ENCODE data around the gene VDAC2. TPM values are rescaled to one million over a fixed set of nuclear protein-coding genes. Genes with fewer than 3 reads are reported as not detected.
"Not testable (repeated sequence)": the region's sequence is repeated elsewhere in the genome, so short reads cannot be mapped to it uniquely, and the experiment has no call there.

The VDAC2 gene
- total RNA-seq, 1 donor from 2014 or later = 219 TPM

DNA sequence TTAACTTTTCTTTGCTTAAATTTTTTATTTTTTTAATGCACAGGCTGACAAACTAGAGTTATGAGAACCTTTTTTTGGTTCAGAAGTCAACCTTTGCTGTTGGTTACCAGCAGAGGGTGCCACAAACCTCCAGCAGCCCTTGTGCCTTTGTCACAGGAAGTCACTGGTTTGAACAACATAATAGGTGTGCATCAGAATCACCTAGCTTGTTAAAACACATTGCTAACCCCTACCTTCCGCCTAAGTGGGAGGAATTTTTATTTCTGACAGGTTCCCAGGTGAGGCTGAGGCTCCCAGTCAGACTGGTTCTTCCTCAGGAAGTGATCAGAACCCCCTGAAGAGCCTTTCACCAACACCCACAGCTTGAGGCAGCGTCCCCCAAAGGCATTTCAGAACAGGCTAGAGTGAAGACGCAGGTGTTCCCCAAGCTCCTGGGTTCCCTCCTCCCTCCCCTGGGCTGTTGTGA is 22.6 kb upstream of the VDAC2 start:
- Mint-ChIP-seq H3K4me1 (ENCODE audit: low read depth) (peaks cover 8% of the 10 kb centered on the region), H3K36me3 (ENCODE audit: low read depth) (peaks cover 3% of the 10 kb centered on the region), H3K4me3 (ENCODE audit: low read depth) (no peak overlapping the region), H3K9me3 (no peaks in the 10 kb centered on the region), H3K27me3 (ENCODE audit: low read depth) (no peaks in the 10 kb centered on the region), H3K27ac (peak overlapping the region; percentile 42)
- intact Hi-C loops (cut with micrococcal nuclease) = loop anchor here (1.0 to 2.0 kb wide), 3 partner anchors 23 to 48 kb away; partner anchors contain the start of gene VDAC2
- DNase-seq (ENCODE audit: low spot score) = peak; percentile 58

DNA sequence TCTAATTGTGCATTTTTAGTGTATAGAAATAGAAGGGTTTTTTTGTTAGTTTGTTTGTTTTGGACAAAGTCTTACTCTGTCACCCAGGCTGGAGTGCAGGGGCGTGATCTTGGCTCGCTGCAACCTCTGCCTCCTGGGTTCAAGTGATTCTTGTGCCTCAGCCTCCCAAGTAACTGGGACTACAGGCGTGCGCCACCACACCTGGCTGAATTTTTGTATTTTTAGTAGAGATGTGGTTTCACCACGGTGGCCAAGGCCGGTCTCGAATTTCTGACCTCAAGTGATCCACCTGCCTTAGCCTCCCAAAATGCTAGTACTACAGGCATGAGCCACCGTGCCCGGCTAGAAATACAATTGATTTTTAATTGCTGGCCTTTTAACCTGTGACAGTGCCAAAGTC is 22.1 kb upstream of the VDAC2 start:
- not testable (repeated sequence) for H3K27ac Mint-ChIP-seq; H3K4me3 Mint-ChIP-seq (ENCODE audit: low read depth); DNase-seq (ENCODE audit: low spot score)

DNA sequence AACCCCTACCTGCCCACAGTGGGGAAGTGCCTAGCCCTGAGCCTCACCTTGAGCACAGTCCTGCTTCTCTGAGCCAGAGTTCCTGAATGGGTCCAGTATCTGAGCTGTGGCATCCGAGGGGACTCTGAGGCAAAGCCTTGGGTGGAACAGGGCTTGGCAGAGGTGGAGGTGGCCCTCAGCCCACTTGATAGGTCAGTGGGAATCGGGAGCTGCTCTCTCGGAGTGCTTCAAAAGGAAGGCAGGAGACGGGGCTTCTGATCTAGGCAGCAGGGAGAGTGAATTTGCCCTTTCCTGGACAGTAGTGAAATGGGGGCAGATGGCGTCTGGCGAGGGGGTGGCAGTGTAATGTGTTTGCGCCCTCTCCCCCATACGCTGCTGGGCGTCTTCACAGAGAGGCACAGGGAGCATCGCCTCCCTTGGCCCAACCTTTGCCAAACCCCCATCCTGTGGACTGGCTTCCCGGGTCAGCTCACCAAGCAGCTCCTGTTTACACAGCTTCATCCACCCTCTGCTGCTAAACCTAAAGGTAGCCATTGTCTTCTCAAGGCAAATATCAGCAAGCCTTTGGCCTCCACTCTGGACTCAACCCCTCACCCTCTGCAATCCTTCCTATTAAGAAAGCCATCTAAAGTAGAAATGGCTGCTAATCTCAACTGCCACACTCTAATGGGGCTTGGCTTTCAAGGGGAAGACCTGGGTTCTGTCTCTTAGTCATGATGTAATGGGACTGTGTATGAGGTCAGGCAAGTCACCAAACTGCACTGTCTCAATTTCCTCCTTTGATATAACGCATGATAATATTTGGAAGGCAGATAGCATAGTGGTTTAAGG is 21.1 kb upstream of the VDAC2 start:
- H3K9me3 Mint-ChIP-seq = no peaks in the 10 kb centered on the region
- intact Hi-C loops (cut with micrococcal nuclease) = loop anchor here (2.0 kb wide), 1 partner anchor 21 kb away; the partner anchor contains the start of gene VDAC2
- no peak overlapping the region for H3K27ac Mint-ChIP-seq
- no peak for DNase-seq (ENCODE audit: low spot score)
- H3K27me3 Mint-ChIP-seq (ENCODE audit: low read depth) = no peaks in the 10 kb centered on the region
- H3K4me3 Mint-ChIP-seq (ENCODE audit: low read depth) = no peak overlapping the region
- no peaks in the 10 kb centered on the region for H3K36me3 Mint-ChIP-seq (ENCODE audit: low read depth)
- peaks cover 8% of the 10 kb centered on the region for H3K4me1 Mint-ChIP-seq (ENCODE audit: low read depth)

More for the DNA sequence above, 22.1 kb upstream of the VDAC2 start:
- intact Hi-C loops (cut with micrococcal nuclease) = loop anchor here (1.0 to 2.0 kb wide), 3 partner anchors 22 to 48 kb away; partner anchors contain the start of gene VDAC2
- H3K4me1 Mint-ChIP-seq (ENCODE audit: low read depth); H3K27me3 Mint-ChIP-seq (ENCODE audit: low read depth); H3K36me3 Mint-ChIP-seq (ENCODE audit: low read depth); H3K9me3 Mint-ChIP-seq: not testable (repeated sequence)

GRCh38 chr10:75191821-75192568 is 18.6 kb upstream of the VDAC2 start:
- Mint-ChIP-seq H3K27me3 (ENCODE audit: low read depth) (no peaks in the 10 kb centered on the region), H3K27ac (no peak overlapping the region), H3K4me3 (ENCODE audit: low read depth) (no peak overlapping the region), H3K9me3 (no peaks in the 10 kb centered on the region), H3K4me1 (ENCODE audit: low read depth) (peaks cover 6% of the 10 kb centered on the region), H3K36me3 (ENCODE audit: low read depth) (peaks cover 6% of the 10 kb centered on the region)
- DNase-seq (ENCODE audit: low spot score) = no peak
- intact Hi-C loops (cut with micrococcal nuclease) = no loop called here

- DNase-seq (ENCODE audit: low spot score); H3K4me3 Mint-ChIP-seq (ENCODE audit: low read depth); H3K9me3 Mint-ChIP-seq; H3K27me3 Mint-ChIP-seq (ENCODE audit: low read depth); H3K36me3 Mint-ChIP-seq (ENCODE audit: low read depth); H3K27ac Mint-ChIP-seq; H3K4me1 Mint-ChIP-seq (ENCODE audit: low read depth); intact Hi-C loops (cut with micrococcal nuclease): not testable (repeated sequence)
Measured at GRCh38 chr10:75194625-75195024, 16.0 kb upstream of the VDAC2 start.

GRCh38 chr10:75195035-75195763 is 15.4 kb upstream of the VDAC2 start:
- no peak overlapping the region for H3K27ac Mint-ChIP-seq
- H3K4me3 Mint-ChIP-seq (ENCODE audit: low read depth) = no peak overlapping the region
- peaks cover 6% of the 10 kb centered on the region for H3K36me3 Mint-ChIP-seq (ENCODE audit: low read depth)
- no peaks in the 10 kb centered on the region for H3K27me3 Mint-ChIP-seq (ENCODE audit: low read depth)
- no peaks in the 10 kb centered on the region for H3K4me1 Mint-ChIP-seq (ENCODE audit: low read depth)
- intact Hi-C loops (cut with micrococcal nuclease) = no loop called here
- no peaks in the 10 kb centered on the region for H3K9me3 Mint-ChIP-seq
- no peak for DNase-seq (ENCODE audit: low spot score)

- Mint-ChIP-seq H3K27ac (no peak overlapping the region), H3K4me3 (ENCODE audit: low read depth) (no peak overlapping the region), H3K27me3 (ENCODE audit: low read depth) (no peaks in the 10 kb centered on the region), H3K9me3 (no peaks in the 10 kb centered on the region), H3K4me1 (ENCODE audit: low read depth) (peaks cover 3% of the 10 kb centered on the region), H3K36me3 (ENCODE audit: low read depth) (peaks cover 6% of the 10 kb centered on the region)
- no peak for DNase-seq (ENCODE audit: low spot score)
- intact Hi-C loops (cut with micrococcal nuclease) = no loop called here
Measured at GRCh38 chr10:75197066-75197465, 13.5 kb upstream of the VDAC2 start.

DNA sequence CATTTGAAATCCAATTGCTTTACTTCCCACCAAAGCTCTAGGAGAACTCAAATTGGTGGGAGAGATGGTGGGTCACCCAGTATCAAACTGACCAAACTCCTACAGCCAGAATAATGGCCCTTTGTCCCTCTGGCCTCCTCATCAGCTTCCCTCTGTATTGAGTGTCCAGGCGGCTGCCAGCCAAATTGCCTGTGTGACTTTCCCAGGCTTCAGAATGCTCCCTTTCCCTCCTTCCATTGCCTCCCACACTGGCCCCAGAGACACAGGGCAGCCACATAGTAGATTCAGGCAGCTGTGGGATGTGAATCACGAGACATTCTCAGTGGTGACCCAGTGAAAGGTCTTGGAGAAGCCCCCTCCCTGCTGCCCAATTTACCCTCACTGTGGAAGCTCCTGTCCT is 12.7 kb upstream of the VDAC2 start:
- Mint-ChIP-seq H3K9me3 (no peaks in the 10 kb centered on the region), H3K36me3 (ENCODE audit: low read depth) (peaks cover 6% of the 10 kb centered on the region), H3K4me3 (ENCODE audit: low read depth) (no peak overlapping the region), H3K27me3 (ENCODE audit: low read depth) (no peaks in the 10 kb centered on the region), H3K4me1 (ENCODE audit: low read depth) (peaks cover 3% of the 10 kb centered on the region), H3K27ac (no peak overlapping the region)
- intact Hi-C loops (cut with micrococcal nuclease) = no loop called here
- DNase-seq (ENCODE audit: low spot score) = no peak

DNA sequence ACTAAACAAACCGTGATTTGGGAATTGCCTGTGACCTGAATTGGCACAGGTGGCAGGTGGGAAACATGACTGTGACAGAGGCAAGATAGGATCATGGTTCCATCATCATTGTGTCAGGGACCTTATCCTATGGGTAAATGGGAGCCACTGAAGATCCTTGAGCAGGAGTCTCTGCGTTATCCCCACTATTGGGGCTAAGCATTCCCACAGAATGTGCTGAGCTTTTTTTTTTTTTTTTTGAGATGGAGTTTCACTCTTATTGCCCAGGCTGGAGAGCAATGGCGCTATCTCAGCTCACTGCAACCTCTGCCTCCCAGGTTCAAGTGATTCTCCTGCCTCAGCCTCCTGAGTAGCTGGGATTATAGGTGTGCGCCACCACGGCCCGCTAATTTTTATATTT is 10.6 kb upstream of the VDAC2 start:
- H3K27me3 Mint-ChIP-seq (ENCODE audit: low read depth); H3K4me1 Mint-ChIP-seq (ENCODE audit: low read depth); H3K27ac Mint-ChIP-seq: not testable (repeated sequence)

GRCh38 chr10:75201793-75202307 is 8.7 kb upstream of the VDAC2 start:
- Mint-ChIP-seq H3K27ac (no peak overlapping the region), H3K36me3 (ENCODE audit: low read depth) (no peaks in the 10 kb centered on the region), H3K27me3 (ENCODE audit: low read depth) (no peaks in the 10 kb centered on the region), H3K9me3 (no peaks in the 10 kb centered on the region), H3K4me3 (ENCODE audit: low read depth) (no peak overlapping the region), H3K4me1 (ENCODE audit: low read depth) (peaks cover 5% of the 10 kb centered on the region)
- no peak for DNase-seq (ENCODE audit: low spot score)
- intact Hi-C loops (cut with micrococcal nuclease) = no loop called here

More for the DNA sequence above, 10.6 kb upstream of the VDAC2 start:
- DNase-seq (ENCODE audit: low spot score); H3K4me3 Mint-ChIP-seq (ENCODE audit: low read depth); intact Hi-C loops (cut with micrococcal nuclease); H3K36me3 Mint-ChIP-seq (ENCODE audit: low read depth); H3K9me3 Mint-ChIP-seq: not testable (repeated sequence)

- H3K9me3 Mint-ChIP-seq = no peaks in the 10 kb centered on the region
- no peak overlapping the region for H3K4me3 Mint-ChIP-seq (ENCODE audit: low read depth)
- H3K4me1 Mint-ChIP-seq (ENCODE audit: low read depth) = peaks cover 5% of the 10 kb centered on the region
- no peak for DNase-seq (ENCODE audit: low spot score)
- no peaks in the 10 kb centered on the region for H3K36me3 Mint-ChIP-seq (ENCODE audit: low read depth)
- H3K27ac Mint-ChIP-seq = no peak overlapping the region
- intact Hi-C loops (cut with micrococcal nuclease) = no loop called here
- H3K27me3 Mint-ChIP-seq (ENCODE audit: low read depth) = no peaks in the 10 kb centered on the region
Measured at GRCh38 chr10:75202321-75203045, 8.1 kb upstream of the VDAC2 start.

- H3K36me3 Mint-ChIP-seq (ENCODE audit: low read depth); H3K27me3 Mint-ChIP-seq (ENCODE audit: low read depth); DNase-seq (ENCODE audit: low spot score); H3K4me1 Mint-ChIP-seq (ENCODE audit: low read depth); H3K27ac Mint-ChIP-seq; intact Hi-C loops (cut with micrococcal nuclease); H3K4me3 Mint-ChIP-seq (ENCODE audit: low read depth); H3K9me3 Mint-ChIP-seq: not testable (repeated sequence)
Measured at GRCh38 chr10:75203046-75203620, 7.5 kb upstream of the VDAC2 start.

All from activated T-helper 2 cell treated with anti-CD3 and anti-CD28 coated beads, Interferon-gamma antibody, Interleukin-2, Interleukin-4, amounts not matched to agents 10 μg/mL and 5 μg/mL and 100 μg/mL, durations not matched to agents 14 hours and 24 hours and 36 hours (primary cell).